HEK293 (cell line): ENCODE measurements around the gene UBA6.

Experiments
- CTCF ChIA-PET: fragments of 350-600 bp; formaldehyde crosslinking; extraction: SDS; loops from one replicate; lab custom pipeline; 2021; ENCODE audit warnings: antibody characterized with exemption; lab: Yijun Ruan, JAX
- POLR2A ChIA-PET: fragments of 300-600 bp; formaldehyde crosslinking; extraction: SDS; loops from one replicate; lab custom pipeline; 2020; ENCODE audit warnings: antibody characterized with exemption, inconsistent platforms; lab: Yijun Ruan, JAX
- H3K27ac ChIP-seq: fragments of 200-500 bp; sonication (Bioruptor generic); 2 replicates; pipeline ENCODE4 v1.5.1; 2014; ENCODE audit warnings: low read depth, low read length, control low read depth, inconsistent platforms; ENCODE audit errors: extremely low read depth
- H3K36me3 ChIP-seq, 2 experiments: fragments of 200-500 bp in 1 of 2; sonication (Bioruptor generic) in 1 of 2; 1 replicate in 1 of 2; 2 replicates in 1 of 2; pipeline ENCODE4 v1.5.1; 2014 to 2017; ENCODE audit warnings: inconsistent platforms in 2 of 2, low read length in 2 of 2; ENCODE audit not compliant: control insufficient read depth in 2 of 2, insufficient read depth in 1 of 2
- H3K4me1 ChIP-seq: fragments of 200-500 bp; sonication (Bioruptor generic); 2 replicates; pipeline ENCODE4 v1.5.1; 2014; ENCODE audit warnings: mild to moderate bottlenecking, low read length, inconsistent platforms; ENCODE audit not compliant: control insufficient read depth, insufficient read depth
- H3K4me3 ChIP-seq: 2 replicates; pipeline ENCODE4 v1.5.1; 2011; ENCODE audit warnings: low read depth, mild to moderate bottlenecking, control low read depth, low read length, moderate library complexity
- H3K9me3 ChIP-seq: fragments of 200-500 bp; sonication (Bioruptor generic); 2 replicates; pipeline ENCODE4 v1.5.1; 2014; ENCODE audit warnings: low read depth, low read length, inconsistent platforms; ENCODE audit not compliant: control insufficient read depth, insufficient read depth
- GLIS2 ChIP-seq: fragments of 450-650 bp; formaldehyde crosslinking; IDR thresholded peaks from 2 replicates; pipeline ENCODE4 v1.5.1; 2016; ENCODE audit warnings: missing biosample characterization, missing genetic modification characterization
- ZNF114 ChIP-seq: fragments of 450-650 bp; formaldehyde crosslinking; IDR thresholded peaks from 2 replicates; pipeline ENCODE4 v1.5.0; 2017; ENCODE audit warnings: missing biosample characterization, missing genetic modification characterization
- ZNF132 ChIP-seq: fragments of 450-650 bp; formaldehyde crosslinking; IDR thresholded peaks from 2 replicates; pipeline ENCODE4 v1.5.1; 2017; ENCODE audit warnings: missing biosample characterization, missing genetic modification characterization, borderline replicate concordance
- ZNF19 ChIP-seq: fragments of 450-650 bp; formaldehyde crosslinking; IDR thresholded peaks from 2 replicates; pipeline ENCODE4; 2016; ENCODE audit warnings: missing biosample characterization, missing genetic modification characterization, low read depth
- ZNF223 ChIP-seq: fragments of 450-650 bp; formaldehyde crosslinking; IDR thresholded peaks from 2 replicates; pipeline ENCODE4 v1.5.1; 2016; ENCODE audit warnings: missing biosample characterization, missing genetic modification characterization
- ZNF274 ChIP-seq, 2 experiments: fragments of 200-500 bp in 1 of 2; fragments of 450-650 bp in 1 of 2; sonication (Bioruptor generic) in 1 of 2; formaldehyde crosslinking in 1 of 2; IDR thresholded peaks; 2 replicates each; pipeline versions ENCODE4 v1.5.1 to v1.6.1; 2014 to 2016; ENCODE audit warnings: borderline replicate concordance in 1 of 2, inconsistent platforms in 1 of 2, low read length in 1 of 2, missing biosample characterization in 1 of 2, missing genetic modification characterization in 1 of 2
- ZNF350 ChIP-seq: fragments of 450-650 bp; formaldehyde crosslinking; IDR thresholded peaks from 2 replicates; pipeline ENCODE4 v1.5.0; 2017; ENCODE audit warnings: missing biosample characterization, mild to moderate bottlenecking, missing genetic modification characterization
- ZNF529 ChIP-seq: fragments of 450-650 bp; formaldehyde crosslinking; IDR thresholded peaks from 2 replicates; pipeline ENCODE4 v1.5.1; 2017; ENCODE audit warnings: missing genetic modification characterization, missing biosample characterization; ENCODE audit not compliant: insufficient replicate concordance
- ZNF654 ChIP-seq: fragments of 450-650 bp; formaldehyde crosslinking; IDR thresholded peaks from 2 replicates; pipeline ENCODE4 v1.5.1; 2016; ENCODE audit warnings: low read depth, missing biosample characterization, missing genetic modification characterization
- ZNF785 ChIP-seq: fragments of 450-650 bp; formaldehyde crosslinking; IDR thresholded peaks from 2 replicates; pipeline ENCODE4 v1.5.1; 2016; ENCODE audit warnings: missing biosample characterization, missing genetic modification characterization
- ZNF791 ChIP-seq: fragments of 450-650 bp; formaldehyde crosslinking; IDR thresholded peaks from 2 replicates; pipeline ENCODE4 v1.5.1; 2016; ENCODE audit warnings: missing biosample characterization, missing genetic modification characterization
- TF ChIP-seq, protein P1 (sequence below): fragments of 450-650 bp; formaldehyde crosslinking; conservative IDR thresholded peaks from 2 replicates; pipeline ENCODE4 v1.5.1; 2016; ENCODE audit warnings: low read depth, missing biosample characterization, missing genetic modification characterization
- TF ChIP-seq, protein P2 (sequence below): fragments of 450-650 bp; formaldehyde crosslinking; IDR thresholded peaks from 2 replicates; pipeline ENCODE4 v1.5.0; 2017; ENCODE audit warnings: missing biosample characterization, missing genetic modification characterization, borderline replicate concordance
- TF ChIP-seq, protein P3 (sequence below): fragments of 450-650 bp; formaldehyde crosslinking; IDR thresholded peaks from 2 replicates; pipeline ENCODE4 v1.5.1; 2016; ENCODE audit warnings: missing biosample characterization, missing genetic modification characterization
- TF ChIP-seq, protein P4 (sequence below): fragments of 450-650 bp; formaldehyde crosslinking; IDR thresholded peaks from 2 replicates; pipeline ENCODE4 v1.5.1; 2016; ENCODE audit warnings: missing biosample characterization, missing genetic modification characterization

The UBA6 gene

DNA sequence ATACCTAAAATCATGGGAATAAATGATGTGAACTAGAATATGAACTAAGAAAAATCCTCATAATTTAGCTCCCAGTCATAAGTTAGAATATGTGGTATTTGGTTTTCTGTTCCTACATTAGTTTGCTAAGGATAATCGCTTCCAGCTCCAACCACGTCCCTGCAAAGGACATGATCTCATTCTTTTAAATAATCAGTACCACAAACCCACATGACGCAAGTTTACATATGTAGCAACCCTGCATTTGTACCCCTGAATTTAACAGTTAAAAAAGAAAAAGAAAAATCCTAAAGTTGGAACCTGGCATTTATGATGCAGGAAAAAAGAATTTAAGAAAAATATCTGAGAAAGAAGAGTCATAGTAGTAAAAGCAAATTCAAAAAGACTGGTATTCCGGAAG is 13.3 kb downstream of the UBA6 start:
- peaks cover 0 to 30% of the 10 kb centered on the region in 2 experiments; a peak in 1 of 3 replicates for H3K36me3 ChIP-seq
- H3K4me3 ChIP-seq: no peak overlapping the region
- no peak overlapping the region for H3K27ac ChIP-seq
- POLR2A ChIA-PET: no interaction called here
- H3K9me3 ChIP-seq: no peaks in the 10 kb centered on the region
- no peaks in the 10 kb centered on the region for H3K4me1 ChIP-seq
- CTCF ChIA-PET: no interaction called here
- TF ChIP-seq, protein P1, sequence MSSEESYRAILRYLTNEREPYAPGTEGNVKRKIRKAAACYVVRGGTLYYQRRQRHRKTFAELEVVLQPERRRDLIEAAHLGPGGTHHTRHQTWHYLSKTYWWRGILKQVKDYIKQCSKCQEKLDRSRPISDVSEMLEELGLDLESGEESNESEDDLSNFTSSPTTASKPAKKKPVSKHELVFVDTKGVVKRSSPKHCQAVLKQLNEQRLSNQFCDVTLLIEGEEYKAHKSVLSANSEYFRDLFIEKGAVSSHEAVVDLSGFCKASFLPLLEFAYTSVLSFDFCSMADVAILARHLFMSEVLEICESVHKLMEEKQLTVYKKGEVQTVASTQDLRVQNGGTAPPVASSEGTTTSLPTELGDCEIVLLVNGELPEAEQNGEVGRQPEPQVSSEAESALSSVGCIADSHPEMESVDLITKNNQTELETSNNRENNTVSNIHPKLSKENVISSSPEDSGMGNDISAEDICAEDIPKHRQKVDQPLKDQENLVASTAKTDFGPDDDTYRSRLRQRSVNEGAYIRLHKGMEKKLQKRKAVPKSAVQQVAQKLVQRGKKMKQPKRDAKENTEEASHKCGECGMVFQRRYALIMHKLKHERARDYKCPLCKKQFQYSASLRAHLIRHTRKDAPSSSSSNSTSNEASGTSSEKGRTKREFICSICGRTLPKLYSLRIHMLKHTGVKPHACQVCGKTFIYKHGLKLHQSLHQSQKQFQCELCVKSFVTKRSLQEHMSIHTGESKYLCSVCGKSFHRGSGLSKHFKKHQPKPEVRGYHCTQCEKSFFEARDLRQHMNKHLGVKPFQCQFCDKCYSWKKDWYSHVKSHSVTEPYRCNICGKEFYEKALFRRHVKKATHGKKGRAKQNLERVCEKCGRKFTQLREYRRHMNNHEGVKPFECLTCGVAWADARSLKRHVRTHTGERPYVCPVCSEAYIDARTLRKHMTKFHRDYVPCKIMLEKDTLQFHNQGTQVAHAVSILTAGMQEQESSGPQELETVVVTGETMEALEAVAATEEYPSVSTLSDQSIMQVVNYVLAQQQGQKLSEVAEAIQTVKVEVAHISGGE (tag by site-specific recombination): no peak
- TF ChIP-seq ZNF529 (tag by site-specific recombination) (no peak), ZNF114 (tag by site-specific recombination) (no peak), ZNF274 (IDR thresholded peaks at IDR 0.05; ENCODE audit: low read length) (no peak), ZNF274 (tag by site-specific recombination; IDR thresholded peaks at IDR 0.05; ENCODE audit: borderline replicate concordance) (no peak), ZNF785 (tag by site-specific recombination) (no peak), ZNF350 (tag by site-specific recombination) (no peak)
- TF ChIP-seq, protein P2, sequence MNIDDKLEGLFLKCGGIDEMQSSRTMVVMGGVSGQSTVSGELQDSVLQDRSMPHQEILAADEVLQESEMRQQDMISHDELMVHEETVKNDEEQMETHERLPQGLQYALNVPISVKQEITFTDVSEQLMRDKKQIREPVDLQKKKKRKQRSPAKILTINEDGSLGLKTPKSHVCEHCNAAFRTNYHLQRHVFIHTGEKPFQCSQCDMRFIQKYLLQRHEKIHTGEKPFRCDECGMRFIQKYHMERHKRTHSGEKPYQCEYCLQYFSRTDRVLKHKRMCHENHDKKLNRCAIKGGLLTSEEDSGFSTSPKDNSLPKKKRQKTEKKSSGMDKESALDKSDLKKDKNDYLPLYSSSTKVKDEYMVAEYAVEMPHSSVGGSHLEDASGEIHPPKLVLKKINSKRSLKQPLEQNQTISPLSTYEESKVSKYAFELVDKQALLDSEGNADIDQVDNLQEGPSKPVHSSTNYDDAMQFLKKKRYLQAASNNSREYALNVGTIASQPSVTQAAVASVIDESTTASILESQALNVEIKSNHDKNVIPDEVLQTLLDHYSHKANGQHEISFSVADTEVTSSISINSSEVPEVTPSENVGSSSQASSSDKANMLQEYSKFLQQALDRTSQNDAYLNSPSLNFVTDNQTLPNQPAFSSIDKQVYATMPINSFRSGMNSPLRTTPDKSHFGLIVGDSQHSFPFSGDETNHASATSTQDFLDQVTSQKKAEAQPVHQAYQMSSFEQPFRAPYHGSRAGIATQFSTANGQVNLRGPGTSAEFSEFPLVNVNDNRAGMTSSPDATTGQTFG (tag by site-specific recombination): no peak

DNA sequence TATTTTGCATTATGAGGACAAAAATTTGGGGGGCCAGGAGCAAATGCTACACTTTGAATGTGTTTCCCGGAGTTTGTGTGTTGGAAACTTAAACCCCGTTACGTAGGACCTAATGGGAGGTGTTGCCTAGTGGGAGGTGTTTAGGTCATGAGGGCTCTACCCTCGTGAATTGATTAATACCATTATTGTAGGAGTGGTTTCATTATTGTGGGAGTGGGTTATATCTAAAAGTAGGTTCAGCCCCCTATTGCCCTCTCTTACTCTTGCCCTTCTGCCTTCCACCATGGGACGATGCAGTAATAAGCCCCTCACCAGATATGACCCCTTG is 15.5 kb downstream of the UBA6 start:
- Histone ChIP-seq H3K9me3 (no peaks in the 10 kb centered on the region), H3K4me3 (no peak overlapping the region), H3K27ac (no peak overlapping the region), H3K4me1 (no peaks in the 10 kb centered on the region), H3K36me3 (peaks cover 0 to 19% of the 10 kb centered on the region in 2 experiments; a peak in 1 of 3 replicates)
- CTCF ChIA-PET: no interaction called here
- POLR2A ChIA-PET: no interaction called here
- TF ChIP-seq, protein P3, sequence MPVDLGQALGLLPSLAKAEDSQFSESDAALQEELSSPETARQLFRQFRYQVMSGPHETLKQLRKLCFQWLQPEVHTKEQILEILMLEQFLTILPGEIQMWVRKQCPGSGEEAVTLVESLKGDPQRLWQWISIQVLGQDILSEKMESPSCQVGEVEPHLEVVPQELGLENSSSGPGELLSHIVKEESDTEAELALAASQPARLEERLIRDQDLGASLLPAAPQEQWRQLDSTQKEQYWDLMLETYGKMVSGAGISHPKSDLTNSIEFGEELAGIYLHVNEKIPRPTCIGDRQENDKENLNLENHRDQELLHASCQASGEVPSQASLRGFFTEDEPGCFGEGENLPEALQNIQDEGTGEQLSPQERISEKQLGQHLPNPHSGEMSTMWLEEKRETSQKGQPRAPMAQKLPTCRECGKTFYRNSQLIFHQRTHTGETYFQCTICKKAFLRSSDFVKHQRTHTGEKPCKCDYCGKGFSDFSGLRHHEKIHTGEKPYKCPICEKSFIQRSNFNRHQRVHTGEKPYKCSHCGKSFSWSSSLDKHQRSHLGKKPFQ (tag by site-specific recombination): no peak
- TF ChIP-seq ZNF132 (no peak), GLIS2 (tag by site-specific recombination) (no peak), ZNF223 (no peak)
- TF ChIP-seq, all 188 proteins: peak for 0

DNA sequence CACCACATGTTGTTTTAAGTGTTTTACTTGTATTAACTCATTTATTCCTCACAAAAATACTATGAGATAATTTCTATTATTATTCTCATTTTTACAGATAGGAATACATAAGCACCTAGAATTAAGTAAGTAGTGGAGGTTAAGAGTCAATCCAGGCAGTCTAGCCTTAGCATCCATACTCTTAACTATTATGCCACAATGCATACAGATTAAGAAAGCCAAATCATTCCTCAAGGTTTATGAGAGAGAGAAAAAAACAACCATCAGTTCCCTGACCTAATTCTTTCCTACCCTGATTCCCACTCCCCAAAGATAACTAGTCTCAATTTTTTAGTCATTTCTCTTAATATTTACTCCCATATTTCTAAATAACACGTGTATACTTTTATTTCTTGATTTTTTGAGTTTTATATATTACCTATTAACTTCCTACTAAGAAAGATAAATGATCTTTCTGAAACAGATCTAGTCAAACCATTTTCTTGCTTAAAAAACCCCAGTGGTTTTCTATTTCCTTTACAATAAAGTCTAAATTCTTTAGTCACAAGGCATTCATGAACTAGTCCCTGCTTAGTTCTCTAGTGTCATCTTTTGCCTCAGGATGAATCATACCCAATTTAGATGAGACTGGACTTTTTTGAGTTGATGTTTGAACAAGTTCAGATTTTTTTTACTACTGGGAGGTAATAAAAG is 16.0 kb downstream of the UBA6 start:
- POLR2A ChIA-PET: no interaction called here
- CTCF ChIA-PET: no interaction called here
- TF ChIP-seq ZNF19 (tag by site-specific recombination) (no peak), ZNF791 (tag by site-specific recombination) (no peak), ZNF654 (no peak)
- TF ChIP-seq, protein P4, sequence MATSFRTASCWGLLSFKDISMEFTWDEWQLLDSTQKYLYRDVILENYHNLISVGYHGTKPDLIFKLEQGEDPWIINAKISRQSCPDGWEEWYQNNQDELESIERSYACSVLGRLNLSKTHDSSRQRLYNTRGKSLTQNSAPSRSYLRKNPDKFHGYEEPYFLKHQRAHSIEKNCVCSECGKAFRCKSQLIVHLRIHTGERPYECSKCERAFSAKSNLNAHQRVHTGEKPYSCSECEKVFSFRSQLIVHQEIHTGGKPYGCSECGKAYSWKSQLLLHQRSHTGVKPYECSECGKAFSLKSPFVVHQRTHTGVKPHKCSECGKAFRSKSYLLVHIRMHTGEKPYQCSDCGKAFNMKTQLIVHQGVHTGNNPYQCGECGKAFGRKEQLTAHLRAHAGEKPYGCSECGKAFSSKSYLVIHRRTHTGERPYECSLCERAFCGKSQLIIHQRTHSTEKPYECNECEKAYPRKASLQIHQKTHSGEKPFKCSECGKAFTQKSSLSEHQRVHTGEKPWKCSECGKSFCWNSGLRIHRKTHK (tag by site-specific recombination): no peak
- Histone ChIP-seq H3K36me3 (peaks cover 0 to 24% of the 10 kb centered on the region in 2 experiments; a peak in 1 of 3 replicates), H3K4me1 (no peaks in the 10 kb centered on the region), H3K9me3 (no peaks in the 10 kb centered on the region), H3K4me3 (no peak overlapping the region), H3K27ac (no peak overlapping the region)
